ENCODE results near the gene ABCC5.

ABCC5 gene

GRCh38 chr3:183922421-183922820 is 95.3 kb downstream of the ABCC5 start:
- DNase-seq (ENCODE audit: low spot score): no peak

GRCh38 chr3:183921096-183921495 is 96.6 kb downstream of the ABCC5 start:
- no peak for DNase-seq (ENCODE audit: low spot score)

GRCh38 chr3:183920416-183920815 is 97.3 kb downstream of the ABCC5 start:
- DNase-seq (ENCODE audit: low spot score): no peak

- no peak for DNase-seq (ENCODE audit: low spot score)
These were observed 99.5 kb downstream of the ABCC5 start for GRCh38 chr3:183918178-183918577.

GRCh38 chr3:183917776-183918175 is 99.9 kb downstream of the ABCC5 start:
- DNase-seq (ENCODE audit: low spot score): no peak

- DNase-seq (ENCODE audit: low spot score): no peak
These were observed 102.8 kb downstream of the ABCC5 start for GRCh38 chr3:183914856-183915255.

- no peak for DNase-seq (ENCODE audit: low spot score)
These were observed 104.1 kb downstream of the ABCC5 start for GRCh38 chr3:183913580-183913920.

GRCh38 chr3:183912895-183913579 is 104.6 kb downstream of the ABCC5 start:
- peak; percentile 58 for DNase-seq (ENCODE audit: low spot score)

- peak; percentile 56 for DNase-seq (ENCODE audit: low spot score)
These were observed 105.7 kb downstream of the ABCC5 start for GRCh38 chr3:183911763-183912506.

GRCh38 chr3:183911087-183911486 is 106.6 kb downstream of the ABCC5 start:
- no peak for DNase-seq (ENCODE audit: low spot score)

- DNase-seq (ENCODE audit: low spot score): no peak
These were observed 108.6 kb downstream of the ABCC5 start for GRCh38 chr3:183909030-183909600.

- DNase-seq (ENCODE audit: low spot score): no peak
These were observed 109.8 kb downstream of the ABCC5 start for GRCh38 chr3:183907911-183908331.

- DNase-seq (ENCODE audit: low spot score): no peak
These were observed 110.5 kb downstream of the ABCC5 start for GRCh38 chr3:183907176-183907575.

- no peak for DNase-seq (ENCODE audit: low spot score)
These were observed 111.3 kb downstream of the ABCC5 start for GRCh38 chr3:183906234-183906921.

- DNase-seq (ENCODE audit: low spot score): no peak
These were observed 112.6 kb downstream of the ABCC5 start for GRCh38 chr3:183904833-183905780.

GRCh38 chr3:183898028-183898431 is 119.7 kb downstream of the ABCC5 start:
- no peak for DNase-seq (ENCODE audit: low spot score)

- DNase-seq (ENCODE audit: low spot score): no peak
These were observed 120.1 kb downstream of the ABCC5 start for GRCh38 chr3:183897606-183898005.

- DNase-seq (ENCODE audit: low spot score): no peak
These were observed 121.1 kb downstream of the ABCC5 start for GRCh38 chr3:183896610-183897009.

GRCh38 chr3:183896184-183896583 is 121.5 kb downstream of the ABCC5 start:
- DNase-seq (ENCODE audit: low spot score): no peak

- DNase-seq (ENCODE audit: low spot score): no peak
These were observed 121.9 kb downstream of the ABCC5 start for GRCh38 chr3:183895774-183896173.

- peak; percentile 69 for DNase-seq (ENCODE audit: low spot score)
These were observed 122.4 kb downstream of the ABCC5 start for GRCh38 chr3:183895296-183895695.

Data from HuH-7 (cell line).